HG03460 (cell line): ENCODE results near the gene NCAPH2.
A peak's percentile ranks its signal among the peaks of the same experiment; 100 is the strongest.

ENCODE experiments used
- ATAC-seq: cut with Tn5 transposase; IDR thresholded peaks from one replicate; pipeline ENCODE4 v1.9.1; 2021; ENCODE audit not compliant: unreplicated experiment

Gene NCAPH2

GRCh38 chr22:50507991-50508884 lies at the start of gene NCAPH2:
Gene NCAPH2 (plus strand): TSS chr22:50508224. CDS start chr22:50508338, 114 bp downstream.
- peak; percentile 66 for ATAC-seq

DNA sequence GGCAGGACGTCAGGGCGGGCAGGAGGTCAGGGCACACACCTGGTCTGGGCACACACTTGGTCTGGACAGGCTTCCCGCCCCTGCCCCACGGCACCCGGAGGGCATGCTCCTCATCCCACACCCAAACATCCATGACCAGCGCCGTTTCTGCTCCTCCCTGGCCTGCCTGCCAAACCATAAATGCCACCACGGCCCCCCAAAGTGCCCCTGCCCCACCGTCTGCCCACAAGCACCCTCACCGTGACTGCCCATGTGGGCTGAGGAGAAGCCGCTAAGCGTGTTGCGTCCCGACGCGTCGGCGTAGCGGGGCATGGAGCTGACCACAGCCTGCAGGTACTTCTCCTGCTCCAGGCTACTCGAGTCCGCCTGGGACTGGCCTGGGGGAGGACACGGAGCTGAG lies 49.0 kb upstream of the NCAPH2 start:
- no peak for ATAC-seq

DNA sequence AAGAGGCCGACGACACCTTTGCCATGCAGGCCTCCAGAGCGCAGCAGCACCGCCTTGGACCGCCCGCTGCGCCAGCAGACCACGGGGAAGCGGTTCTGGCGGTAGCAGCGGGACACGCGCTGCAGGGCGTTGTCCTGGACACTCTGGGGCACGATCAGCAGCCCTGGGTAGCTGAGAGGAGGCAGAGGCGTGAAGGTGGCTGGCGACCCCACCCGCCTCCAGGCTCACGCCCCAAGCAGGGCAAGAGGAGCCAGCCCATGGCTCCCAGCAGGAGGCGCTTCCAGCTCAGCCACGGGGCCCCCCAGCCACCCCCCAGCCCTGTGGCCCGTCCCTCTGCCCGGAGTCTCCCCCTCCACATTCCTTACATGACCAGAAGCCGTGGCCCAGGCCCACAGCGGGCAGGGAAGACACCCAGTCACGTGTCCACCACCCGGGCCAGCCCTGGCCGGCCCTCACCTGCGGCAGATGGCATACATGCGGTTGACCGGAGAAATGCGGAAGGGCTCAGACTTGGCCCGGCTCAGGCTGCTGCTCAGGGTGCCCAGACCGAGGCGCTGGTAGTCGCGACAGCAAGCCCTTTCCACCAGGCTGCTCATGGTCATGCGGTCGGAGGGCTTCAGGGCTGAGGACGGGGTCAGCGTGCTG lies 48.4 kb upstream of the NCAPH2 start:
- ATAC-seq: no peak

GRCh38 chr22:50460938-50461337 lies 47.1 kb upstream of the NCAPH2 start:
- no peak for ATAC-seq

- no peak for ATAC-seq
Observed at GRCh38 chr22:50461536-50461935, 46.5 kb upstream of the NCAPH2 start.

GRCh38 chr22:50461979-50462540 lies 46.0 kb upstream of the NCAPH2 start:
- no peak for ATAC-seq

DNA sequence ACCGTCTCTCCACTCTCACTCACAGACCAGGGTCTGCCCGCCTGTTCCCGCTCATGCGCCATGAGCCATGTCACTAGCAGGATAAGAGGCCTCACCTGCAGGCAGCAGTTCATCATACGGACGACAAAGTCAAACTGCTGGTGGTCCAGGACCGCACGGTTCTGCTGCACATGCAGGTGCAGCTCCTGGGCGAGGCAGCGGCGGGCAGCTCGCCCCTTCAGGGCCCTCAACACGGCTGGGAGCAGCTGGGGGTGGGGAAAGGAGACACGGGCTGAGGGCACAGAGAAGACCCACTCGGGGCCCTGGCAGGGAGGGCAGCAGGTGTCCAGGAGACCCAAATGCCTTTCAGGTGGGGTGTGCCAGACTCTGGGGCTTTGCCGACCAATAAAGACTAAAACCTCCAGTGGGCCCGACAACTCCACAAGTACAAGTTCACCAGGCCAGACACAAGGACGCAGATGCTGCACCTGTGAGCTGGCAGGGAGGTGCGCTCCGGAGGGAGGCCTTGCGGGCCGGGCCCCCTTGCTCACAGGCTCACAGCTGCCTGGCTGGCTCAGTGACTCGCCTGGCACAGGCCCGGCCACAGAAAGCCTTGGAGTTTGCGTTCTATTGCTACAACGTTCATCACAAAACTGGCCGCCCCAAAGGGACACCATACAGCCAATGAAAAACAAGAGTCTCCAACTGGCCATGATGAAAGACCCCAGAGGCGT lies 44.7 kb upstream of the NCAPH2 start:
- no peak for ATAC-seq

DNA sequence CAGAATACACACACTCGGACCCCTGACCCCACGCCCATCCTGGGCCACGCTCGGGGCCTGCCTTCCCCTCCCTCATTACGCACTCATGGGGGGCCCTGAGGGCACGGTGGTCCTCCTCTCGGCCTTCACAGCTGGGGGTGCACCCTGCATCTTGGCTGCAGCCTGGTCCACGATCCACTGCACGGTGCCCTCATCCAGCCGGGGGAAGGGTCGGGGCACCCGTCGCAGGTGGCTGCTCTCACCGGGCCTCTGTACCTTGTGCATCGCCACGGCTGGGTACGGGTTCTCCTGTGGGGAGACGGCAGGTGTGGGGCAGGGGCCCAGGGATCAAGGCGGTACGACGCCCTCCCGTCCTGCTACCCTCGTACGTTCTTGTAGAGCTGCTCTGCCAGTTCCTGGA lies 43.6 kb upstream of the NCAPH2 start:
- no peak for ATAC-seq

DNA sequence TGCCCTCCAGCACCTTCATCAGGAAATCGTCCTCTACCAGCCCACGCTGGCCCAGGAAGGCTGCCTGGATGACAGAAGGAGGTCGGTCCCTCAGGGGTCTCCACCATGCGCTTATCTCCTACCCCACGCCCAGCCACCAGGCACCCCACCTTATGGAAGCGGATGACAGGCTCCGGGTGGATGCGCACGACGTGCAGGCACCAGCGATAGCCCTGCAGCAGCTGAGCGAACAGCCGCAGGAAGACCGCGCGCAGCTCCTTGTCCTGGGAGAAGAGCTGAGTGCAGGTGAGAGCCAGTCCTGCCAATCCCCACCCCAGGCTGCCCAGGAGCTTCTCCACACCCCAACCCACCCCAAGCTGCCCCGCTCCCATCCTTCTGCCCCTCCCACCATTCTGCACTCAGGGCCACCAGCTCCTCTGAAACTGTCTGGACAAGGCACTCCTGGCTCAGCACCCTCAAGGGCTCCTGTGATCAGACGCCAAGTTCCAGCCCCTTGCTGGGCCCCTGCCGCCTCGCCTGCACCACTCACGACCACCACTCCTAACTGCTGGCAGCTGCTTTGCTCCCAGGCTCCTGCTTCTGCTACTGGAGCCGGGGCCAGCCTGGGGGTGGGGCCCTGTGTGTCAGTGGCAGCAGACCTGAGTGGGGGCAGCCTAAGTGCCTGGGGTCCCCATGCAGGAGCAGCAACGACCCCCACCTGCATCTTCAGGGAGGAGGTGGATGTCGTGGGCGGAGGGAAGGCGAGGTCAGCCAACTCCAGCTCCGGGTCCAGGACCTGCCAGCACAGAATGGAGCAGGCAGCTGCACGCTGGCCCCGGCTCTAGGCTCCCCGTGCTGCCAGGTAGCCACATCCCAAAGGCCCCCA lies 42.7 kb upstream of the NCAPH2 start:
- no peak for ATAC-seq

DNA sequence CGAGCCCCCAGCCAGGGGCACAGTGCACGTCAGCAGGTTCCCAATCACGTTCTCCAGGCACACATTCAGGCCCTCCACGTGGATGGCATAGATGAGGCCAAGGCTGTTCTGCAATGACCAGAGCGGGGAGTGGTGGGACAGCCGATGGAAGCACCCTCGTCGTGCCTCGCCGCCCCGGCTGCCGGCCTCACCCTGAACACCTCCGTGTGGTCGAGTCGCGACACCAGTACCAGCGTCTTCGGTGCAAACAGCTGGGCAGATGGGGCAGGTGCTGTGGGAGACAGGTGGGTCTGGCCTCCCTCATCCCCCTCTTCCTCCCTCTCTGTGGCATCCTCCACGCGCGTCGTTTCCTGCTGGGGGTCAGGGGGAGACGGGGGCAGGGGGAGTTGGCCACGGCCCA lies 40.7 kb upstream of the NCAPH2 start:
- ATAC-seq: no peak

DNA sequence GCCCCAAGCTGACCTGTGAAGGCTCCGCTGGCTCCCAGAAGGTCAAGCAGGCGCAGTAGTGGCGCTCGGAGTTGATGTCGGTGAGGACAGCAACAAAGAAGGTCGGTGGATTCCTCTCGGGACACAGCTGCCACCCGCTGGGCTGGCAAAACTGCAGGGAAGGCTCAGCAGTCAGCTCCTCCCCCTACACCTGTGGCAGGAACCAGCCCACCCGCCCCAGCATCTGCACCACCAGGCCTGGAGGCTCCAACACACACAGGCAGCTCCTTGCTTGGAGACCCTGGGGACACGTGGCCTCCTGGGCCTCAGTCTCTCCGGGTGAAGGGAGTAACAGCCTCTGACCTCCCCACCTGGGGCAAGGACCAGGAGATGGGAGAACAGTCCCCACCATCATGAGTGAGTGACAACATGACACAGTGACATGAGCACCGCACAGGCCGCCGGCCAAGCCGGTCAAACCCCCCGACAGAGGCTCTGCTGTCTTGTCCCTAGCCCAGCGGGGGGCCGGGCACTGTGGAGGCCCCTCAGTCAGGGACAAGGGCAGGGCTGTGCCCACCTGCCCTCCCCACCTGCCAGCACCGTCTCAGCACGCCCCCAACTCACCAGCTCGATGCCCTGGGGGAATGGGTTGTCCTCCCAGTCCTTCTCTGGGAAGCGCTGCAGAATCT lies 40.1 kb upstream of the NCAPH2 start:
- no peak for ATAC-seq

DNA sequence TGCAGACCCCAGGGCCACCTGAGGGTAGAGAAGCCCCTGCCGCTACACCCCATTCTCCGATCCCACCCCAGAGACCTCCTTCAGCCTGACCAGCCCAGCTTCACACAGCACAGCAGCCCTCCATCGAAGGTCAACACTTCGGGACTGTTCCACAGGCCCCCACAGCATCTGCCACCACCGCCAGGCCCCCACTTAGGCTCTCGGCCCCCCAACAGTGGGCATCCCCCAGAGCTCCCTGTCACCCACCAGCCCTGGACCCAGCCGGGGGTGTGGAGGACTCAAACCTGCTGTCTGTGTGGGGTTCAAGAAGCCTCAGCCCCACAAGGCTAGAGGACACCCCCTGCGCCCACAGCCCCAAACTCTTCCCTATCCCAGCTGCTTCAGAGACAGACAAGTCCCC lies 39.4 kb upstream of the NCAPH2 start:
- ATAC-seq: no peak

DNA sequence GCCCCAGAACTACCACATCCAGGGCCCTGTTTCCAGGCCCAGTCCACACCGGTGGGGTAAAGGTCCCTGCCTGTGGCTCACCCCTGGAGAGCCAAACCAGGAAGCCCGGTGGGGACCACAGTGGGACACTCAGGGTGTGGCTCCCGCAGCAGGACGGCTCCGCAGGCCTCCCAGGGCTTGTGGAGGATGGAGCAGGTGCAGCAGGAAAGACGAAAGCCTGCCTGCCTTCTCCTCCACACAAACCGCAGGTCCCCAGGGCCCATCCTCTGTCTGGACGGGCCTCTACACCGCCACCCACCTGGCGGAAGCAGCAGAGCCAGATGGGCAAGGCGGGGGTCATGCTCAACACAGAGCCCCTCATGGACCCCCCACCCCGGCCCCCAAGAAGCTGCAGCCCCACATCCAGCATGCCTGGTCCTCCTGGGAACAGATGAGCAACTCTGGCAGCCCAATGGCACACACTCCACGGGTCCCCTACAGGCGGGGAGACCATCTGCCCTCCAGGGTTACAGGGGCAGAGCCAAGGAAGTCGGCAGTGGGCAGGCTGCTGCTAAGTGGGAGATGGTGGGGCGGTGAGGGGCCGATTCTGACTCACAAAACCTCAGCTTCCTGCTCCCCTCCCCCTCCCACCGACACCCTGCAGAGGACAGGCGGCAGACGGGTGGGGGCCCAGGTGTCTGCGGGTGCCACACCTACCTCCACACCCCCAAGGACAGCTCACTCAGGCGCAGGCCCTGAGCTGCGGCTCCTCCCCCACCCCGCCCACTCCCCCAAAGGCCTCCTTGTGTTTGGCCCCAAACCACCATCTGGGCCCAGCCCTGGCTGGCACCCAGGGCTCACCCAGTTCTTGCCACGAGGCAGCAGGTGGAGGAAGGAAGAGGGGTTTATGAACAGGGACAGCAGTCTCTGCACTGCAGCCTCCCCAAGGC lies 38.4 kb upstream of the NCAPH2 start:
- peak; percentile 61 for ATAC-seq

DNA sequence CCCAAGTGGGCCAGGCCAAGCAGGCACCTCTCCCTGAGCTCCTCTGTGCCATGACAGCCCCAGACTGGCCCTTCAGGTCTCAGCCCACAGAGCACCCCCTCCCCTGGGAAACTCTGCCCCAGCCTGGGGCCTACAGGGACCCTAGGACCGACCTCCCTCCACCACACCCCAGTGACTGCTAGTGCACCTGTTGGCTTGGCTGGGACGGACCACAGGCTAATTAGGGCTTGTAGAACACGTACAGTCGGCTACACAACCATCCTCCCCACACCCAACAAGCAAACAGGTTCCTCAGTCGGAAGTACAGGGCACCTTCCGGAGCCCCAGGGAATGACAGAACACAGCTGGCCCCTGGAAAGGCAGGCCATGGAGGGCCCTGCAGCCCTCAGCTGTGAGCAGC lies 37.5 kb upstream of the NCAPH2 start:
- peak; percentile 1 for ATAC-seq

DNA sequence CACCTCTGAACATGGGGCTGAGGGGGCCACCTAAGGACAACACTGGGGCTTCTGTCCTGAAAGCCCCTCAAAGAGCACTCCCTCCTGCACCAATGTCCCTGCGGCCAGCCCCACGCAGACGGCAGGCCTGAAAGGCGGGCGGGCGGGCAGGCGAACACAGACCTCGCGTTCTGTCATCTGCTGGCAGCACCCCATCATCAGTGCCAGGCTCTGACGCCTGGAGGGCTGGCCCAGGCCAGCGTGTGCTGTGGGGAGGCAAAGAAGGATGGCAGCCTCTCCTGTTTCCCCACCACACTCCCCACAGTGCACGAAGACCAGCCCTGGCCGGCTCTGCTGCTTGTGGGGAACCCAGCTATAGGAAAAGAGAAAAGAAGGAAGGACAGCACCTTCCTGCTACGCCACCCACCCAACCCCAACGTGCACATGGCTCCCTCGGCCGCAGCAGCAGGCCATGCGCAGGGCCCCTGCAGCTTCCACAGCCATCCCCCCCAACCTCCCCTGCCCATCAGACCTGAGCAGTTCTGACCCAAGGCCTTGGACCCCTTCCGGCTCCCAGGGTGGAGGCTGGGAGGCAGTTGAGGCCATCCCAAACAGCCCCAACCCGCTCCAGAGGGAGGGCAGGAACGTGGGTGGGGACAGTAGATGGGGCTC lies 36.7 kb upstream of the NCAPH2 start:
- no peak for ATAC-seq

DNA sequence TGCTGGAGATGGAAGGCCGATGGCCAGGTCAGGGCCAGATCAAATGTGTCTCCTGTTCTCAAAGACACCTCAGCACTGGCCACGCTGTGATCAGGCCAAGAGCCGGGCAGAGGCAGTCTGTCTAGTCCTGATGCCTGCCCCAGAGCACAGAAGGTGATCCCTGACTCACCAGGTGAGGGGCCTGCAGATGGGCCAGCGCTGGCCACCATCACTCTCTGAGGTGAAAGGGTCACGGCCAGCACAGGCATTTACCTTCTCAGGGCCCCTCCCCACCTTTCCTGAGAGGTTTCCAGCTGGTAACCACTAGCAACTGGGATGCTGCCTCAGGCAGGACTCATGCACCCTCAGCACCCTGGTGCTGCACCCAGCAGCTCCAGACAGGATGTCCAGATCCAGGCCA lies 36.1 kb upstream of the NCAPH2 start:
- ATAC-seq: no peak

DNA sequence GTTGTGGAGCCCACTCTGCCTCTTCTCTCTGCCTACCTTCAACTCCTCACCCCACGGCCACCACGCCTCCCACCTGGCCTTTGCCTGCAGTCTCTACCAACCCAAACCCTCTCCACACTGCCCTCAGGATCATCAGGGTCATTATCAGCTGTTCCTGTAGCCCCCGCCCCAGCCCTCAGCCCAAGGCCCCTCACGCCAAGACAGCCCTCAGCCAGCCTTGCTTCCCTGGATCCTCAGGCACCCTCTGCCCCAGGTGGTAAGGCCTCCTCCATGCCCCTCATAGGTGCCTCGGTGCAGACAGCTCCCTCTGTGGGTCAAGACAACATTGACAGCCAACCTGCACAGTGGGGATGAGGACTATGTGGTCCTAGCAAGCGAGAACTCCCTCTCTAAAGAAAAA lies 34.9 kb upstream of the NCAPH2 start:
- ATAC-seq: no peak

DNA sequence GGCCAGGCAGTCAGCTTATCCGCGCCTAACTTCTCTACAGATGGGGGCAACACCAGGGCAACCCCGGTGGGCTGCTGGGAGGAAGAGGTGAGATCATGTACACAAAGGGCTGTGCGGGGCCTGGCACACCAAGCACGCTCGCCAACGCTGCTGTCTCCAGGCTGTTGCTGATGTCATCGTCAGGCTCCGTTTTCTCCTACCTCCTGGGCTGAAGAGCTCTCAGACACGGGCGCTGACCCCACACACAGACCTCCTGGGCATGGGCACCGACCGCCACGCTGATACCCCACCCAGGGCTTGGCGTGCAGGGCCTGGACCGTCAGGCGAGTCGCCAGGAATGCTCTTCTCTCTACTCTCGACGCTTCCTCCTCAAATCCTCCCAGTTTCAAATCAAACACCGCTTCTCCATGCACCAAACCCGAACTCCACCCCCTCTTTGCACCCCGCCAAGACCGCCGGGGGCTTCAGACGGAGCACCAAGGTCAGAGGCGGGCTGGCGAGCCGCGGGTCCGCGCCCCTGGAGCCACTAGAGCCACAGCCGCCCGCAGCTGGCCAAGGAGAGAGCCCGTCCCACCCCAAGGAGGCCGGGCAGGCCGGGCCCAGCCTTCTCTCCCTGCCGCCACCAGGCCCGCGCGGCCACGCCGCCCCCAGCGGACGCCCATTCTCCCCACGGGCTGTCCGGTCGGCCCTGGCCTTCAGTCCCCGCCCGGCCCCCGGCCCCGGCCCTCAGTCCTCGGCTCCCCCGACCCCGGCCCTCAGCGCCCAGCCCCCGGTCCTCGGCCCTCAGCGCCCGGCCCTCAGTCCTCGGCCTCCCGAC lies 34.0 kb upstream of the NCAPH2 start:
- ATAC-seq: no peak
